Activated T-cell treated with anti-CD3 and anti-CD28 coated beads for 4 hours (primary cell): Measurements from ENCODE around the gene HOXD11.

ENCODE experiments used
- DNase-seq: peaks from one replicate; pipeline ENCODE4 v3.0.0-alpha.2; 2020

Gene HOXD11

GRCh38 chr2:176109192-176109901, 2.3 kb downstream of the HOXD11 start:
- DNase-seq, result no peak

GRCh38 chr2:176109946-176110345, 2.9 kb downstream of the HOXD11 start:
- no peak for DNase-seq

GRCh38 chr2:176110415-176111308, 3.6 kb downstream of the HOXD11 start:
- no peak for DNase-seq

GRCh38 chr2:176111309-176111663, 4.2 kb downstream of the HOXD11 start:
- DNase-seq, result no peak

GRCh38 chr2:176111846-176112374, 4.8 kb downstream of the HOXD11 start:
- DNase-seq, result no peak

- DNase-seq, result no peak
These were observed 5.6 kb downstream of the HOXD11 start for GRCh38 chr2:176112375-176113302.

GRCh38 chr2:176114120-176114929, 7.2 kb downstream of the HOXD11 start:
- no peak for DNase-seq

- DNase-seq, result no peak
These were observed 8.0 kb downstream of the HOXD11 start for GRCh38 chr2:176114930-176115625.

DNA sequence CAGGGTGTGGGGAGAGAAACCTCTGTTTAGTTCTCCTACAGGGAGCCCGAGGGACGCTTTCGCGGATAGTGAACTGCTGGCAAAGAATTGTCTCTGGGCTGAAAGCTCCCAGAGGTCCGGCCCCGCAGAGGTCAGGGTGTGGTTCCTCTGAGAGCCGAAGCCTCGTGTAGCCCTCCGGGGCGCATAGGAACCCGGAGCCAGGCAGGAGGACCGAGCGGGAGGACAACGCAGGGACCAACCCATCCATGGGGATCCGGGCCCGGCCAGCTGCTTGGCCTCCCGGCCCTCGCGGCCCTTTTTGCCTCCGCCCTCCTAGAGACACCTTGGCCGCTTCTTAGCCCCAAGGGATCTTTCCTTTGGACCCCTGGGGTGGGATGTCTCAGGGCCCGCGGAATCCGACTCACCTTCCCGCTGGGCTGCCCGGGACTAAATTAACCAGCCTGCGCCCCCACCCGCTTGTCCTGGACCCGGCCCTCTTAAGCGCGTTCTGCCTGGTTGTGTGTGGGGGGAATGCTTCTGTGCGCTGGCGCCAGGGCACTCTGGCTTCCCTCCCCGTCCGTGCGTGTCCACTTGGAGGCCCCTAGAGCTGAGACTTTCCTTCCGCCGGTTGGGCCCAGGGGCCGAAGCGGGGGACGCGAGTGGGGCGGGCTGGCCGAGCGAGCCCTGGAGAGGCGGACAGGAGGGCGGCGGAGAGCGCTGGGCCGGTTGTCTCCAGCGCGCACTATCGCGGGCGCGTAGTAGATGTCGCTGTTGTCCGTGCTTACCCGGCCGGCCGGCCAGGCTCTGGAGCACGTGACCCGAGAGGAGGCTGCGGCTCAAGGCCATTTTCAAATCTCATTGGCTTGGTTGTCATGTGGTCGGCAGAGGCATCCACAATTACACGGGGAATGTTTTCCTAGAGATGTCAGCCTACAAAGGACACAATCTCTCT, 9.1 kb downstream of the HOXD11 start, which contains the start of gene HOXD10:
TSS of gene HOXD10 (plus strand) at position 896 of the 931 bp plus-strand sequence. CDS start 56 bp downstream, outside the sequence.
- DNase-seq, result no peak

GRCh38 chr2:176117162-176117822, 10.2 kb downstream of the HOXD11 start:
- no peak for DNase-seq

DNA sequence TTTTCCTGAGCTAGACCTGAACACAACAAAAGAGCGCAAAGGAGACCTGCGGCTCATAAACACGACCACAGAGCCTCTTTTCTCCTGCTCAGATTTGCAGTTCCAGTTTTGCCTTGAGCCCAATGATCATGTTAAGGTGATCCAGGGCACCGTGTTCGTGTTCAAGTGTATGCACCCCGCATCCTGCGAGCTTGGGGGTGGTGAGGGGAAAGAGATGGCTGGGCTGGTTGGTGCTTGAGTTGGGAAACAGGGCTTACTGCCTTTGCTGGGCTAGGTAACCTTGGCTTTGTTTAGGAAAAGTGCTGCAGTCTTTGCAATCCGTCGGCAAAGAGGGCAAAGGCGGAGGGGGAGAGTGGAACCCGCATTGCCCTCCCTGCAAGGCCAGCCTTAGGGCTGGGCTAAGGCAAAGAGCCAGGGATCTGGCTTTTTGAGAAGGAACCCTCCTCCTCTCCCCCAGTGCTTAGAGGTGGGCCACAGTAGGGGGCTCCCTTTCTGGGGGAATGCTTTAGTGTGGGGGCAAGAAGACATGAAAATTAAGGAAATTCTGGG, 10.8 kb downstream of the HOXD11 start:
- DNase-seq, result no peak

- DNase-seq, result no peak
These were observed 11.7 kb downstream of the HOXD11 start for GRCh38 chr2:176118601-176119339.

DNA sequence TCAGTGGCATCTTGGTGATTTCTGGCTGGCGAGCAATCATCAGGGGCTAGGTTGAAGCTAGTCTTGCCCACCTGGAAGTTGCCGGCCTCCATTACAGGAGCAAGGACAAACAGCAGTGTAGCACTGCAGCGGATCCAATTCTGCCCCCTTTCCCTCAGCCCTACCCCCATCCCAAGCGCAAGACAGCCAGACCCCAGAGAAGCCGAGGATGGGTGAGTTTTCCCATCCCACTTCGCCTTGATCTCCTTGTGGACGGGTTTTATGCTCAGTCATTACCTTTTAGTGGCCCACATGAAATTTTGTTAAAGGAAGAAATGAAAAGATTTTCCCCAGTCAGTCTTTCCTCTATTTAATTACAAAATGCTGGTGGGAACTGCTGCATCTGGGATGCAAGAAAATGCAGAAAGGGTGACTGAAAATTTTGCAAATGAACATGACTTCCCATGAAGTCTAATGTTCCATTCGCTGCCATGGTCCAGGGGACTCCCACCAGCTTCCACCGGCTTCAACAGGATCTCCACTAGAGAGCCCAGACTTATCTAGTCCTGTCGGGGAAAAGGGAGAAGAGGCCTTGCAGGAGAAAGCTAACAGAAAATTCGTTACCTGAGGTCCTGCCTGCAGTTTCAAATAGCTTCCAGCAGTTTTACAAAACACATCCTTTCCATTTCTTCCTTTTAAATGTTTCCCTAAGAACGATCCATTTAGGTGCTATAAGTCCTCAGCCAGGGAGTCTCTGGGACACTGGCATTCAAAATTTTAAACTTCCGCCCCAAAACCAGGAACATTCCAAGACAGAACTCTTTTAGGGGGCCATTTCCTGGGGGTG, 13.5 kb downstream of the HOXD11 start:
- DNase-seq, result no peak

DNA sequence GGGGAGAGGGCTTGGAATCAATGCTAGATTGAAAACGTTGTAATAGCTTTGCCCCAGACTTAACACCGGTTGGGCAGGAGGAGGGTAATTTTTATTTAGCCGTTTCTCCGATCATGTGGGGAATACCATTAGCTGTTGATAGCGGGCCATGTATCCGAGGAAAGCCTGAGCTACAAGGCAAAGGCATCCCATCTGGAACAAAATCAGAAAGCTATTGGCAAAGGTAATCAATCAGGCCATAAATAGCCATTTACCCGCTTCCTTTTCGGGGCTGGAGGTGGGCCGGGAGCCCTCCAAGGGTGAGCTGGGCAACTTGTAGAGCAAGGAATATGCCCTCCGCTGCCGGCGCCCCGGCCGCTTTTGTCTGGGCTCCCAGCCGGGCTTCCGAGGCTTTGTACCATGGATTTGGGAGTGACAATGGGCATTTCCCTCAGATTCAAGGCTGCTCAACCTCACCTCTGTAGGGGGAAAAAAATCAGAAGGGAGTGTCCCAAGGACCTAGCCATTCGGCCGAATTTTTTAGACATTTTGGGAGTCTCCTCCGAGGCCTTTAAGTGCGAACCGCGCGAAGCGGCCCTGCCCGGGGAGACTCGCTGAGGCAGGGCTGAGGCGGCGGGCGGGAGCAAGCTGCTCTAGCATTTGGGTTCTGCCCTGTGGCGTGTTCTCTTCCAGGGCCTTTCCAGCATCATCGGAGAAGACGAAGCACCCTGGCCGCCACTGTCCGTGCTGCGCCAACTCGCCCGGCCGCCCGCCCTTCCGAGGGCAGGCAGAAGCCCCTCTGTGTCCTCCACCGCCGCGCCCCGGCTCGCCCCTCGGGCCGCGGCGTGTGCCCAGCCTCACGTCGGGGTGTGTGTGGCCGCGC, 14.3 kb downstream of the HOXD11 start:
- no peak for DNase-seq

DNA sequence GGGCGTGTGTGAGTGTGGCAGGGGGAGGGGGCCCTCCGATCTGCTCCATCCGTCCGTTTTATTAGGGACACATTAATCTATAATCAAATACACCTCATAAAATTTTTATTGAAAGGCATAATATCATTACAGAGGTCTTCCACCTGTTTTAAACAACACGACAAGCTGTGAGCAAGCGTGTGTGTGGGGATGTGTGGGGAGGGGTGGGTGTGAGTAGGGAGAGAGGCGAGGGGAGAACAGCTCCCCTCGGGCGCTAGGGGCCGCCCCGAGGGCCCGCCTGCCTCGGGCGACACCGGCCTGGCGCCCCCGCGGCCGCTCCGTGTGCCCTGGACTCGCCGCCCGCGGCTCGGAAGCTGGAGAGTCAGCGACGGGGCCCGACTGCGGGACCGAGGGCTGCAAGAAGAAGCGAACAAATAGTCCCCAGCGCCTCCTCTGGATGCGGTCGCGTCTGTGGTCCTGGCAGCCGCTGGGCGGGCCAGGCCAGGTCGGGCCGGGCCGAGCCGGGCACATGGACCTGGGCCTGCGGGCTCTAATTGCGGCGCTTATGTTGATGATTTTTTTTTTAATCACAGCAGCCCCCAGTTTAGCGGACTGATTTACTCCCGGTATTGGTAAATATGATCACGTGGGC, 15.1 kb downstream of the HOXD11 start:
- no peak for DNase-seq
